Measurements from ENCODE around the gene SPPL3.

Gene SPPL3

DNA sequence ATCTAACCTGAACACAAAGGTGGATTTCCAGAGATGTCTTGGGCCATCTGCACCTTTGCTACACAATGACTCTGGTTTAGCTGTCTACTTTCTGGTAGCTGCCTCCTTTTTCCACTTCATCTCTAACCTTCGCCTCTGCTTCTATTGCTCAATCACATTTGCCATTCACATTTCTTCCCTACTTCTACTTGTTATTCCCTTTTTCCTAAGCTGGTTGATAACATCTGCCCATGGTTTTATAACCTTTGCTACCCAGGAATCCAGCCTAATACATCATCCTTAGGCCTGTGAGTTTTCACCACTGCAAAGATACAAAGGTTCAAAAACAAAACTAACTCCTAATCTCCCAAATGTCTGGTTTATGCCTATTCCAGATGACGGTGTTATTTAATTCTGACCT lies 13.2 kb downstream of the SPPL3 start:
- no peak overlapping the region for H3K4me3 ChIP-seq (ENCODE audit: low read depth, low read length)
- H3K27me3 ChIP-seq (ENCODE audit: insufficient read depth, low read depth, severe bottlenecking): no peaks in the 10 kb centered on the region
- TF ChIP-seq, protein P1, sequence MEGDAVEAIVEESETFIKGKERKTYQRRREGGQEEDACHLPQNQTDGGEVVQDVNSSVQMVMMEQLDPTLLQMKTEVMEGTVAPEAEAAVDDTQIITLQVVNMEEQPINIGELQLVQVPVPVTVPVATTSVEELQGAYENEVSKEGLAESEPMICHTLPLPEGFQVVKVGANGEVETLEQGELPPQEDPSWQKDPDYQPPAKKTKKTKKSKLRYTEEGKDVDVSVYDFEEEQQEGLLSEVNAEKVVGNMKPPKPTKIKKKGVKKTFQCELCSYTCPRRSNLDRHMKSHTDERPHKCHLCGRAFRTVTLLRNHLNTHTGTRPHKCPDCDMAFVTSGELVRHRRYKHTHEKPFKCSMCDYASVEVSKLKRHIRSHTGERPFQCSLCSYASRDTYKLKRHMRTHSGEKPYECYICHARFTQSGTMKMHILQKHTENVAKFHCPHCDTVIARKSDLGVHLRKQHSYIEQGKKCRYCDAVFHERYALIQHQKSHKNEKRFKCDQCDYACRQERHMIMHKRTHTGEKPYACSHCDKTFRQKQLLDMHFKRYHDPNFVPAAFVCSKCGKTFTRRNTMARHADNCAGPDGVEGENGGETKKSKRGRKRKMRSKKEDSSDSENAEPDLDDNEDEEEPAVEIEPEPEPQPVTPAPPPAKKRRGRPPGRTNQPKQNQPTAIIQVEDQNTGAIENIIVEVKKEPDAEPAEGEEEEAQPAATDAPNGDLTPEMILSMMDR (IDR thresholded peaks at IDR 0.05; ENCODE audit: low read depth, low read length): no peak
- peaks cover 8% of the 10 kb centered on the region for H3K36me3 ChIP-seq
- H3K9me3 ChIP-seq (ENCODE audit: severe bottlenecking): no peaks in the 10 kb centered on the region
- no peak overlapping the region for H3K27ac ChIP-seq
- DNase-seq: no peak

DNA sequence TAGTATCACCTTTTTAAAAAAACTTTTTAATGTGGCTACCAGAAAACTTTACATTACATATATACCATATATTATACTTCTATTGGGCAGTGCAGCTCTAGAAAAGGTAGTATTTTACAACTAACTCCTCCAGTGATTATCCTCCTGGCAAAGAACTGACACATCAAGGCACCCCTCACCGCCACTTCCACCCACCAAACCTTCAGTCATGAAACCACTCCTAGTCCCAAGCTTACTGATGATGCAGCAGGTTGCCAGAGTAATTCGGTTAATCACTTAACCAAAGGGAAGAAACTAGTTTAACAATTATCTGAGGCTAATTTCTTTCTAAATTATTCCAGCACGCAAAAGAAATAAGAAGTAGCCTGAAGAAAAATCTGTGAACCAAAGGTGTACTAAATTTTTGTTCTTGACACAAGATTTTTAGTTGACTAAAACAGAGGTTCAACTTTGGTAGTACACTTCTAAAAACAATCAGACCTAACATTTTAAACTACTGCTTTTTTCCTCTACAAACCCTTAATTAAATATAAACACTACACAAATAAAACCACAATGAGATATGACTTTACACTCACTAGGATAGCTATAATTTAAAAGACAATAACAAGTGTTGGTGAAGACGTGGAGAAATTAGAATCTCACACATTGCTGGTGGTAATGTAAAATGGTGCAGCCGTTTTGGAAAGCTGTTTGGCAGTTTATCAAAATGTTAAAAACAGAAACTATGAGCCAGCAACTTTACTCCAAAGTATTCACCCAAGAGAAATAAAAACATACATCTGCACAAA lies 16.7 kb downstream of the SPPL3 start:
- TF ChIP-seq, protein P1 (IDR thresholded peaks at IDR 0.05; ENCODE audit: low read depth, low read length): no peak
- no peak for DNase-seq
- Histone ChIP-seq H3K4me3 (ENCODE audit: low read depth, low read length) (no peak overlapping the region), H3K27me3 (ENCODE audit: insufficient read depth, low read depth, severe bottlenecking) (no peaks in the 10 kb centered on the region), H3K36me3 (no peaks in the 10 kb centered on the region; the same call in 1 of the 2 replicates), H3K27ac (no peak overlapping the region), H3K9me3 (ENCODE audit: severe bottlenecking) (no peaks in the 10 kb centered on the region)

DNA sequence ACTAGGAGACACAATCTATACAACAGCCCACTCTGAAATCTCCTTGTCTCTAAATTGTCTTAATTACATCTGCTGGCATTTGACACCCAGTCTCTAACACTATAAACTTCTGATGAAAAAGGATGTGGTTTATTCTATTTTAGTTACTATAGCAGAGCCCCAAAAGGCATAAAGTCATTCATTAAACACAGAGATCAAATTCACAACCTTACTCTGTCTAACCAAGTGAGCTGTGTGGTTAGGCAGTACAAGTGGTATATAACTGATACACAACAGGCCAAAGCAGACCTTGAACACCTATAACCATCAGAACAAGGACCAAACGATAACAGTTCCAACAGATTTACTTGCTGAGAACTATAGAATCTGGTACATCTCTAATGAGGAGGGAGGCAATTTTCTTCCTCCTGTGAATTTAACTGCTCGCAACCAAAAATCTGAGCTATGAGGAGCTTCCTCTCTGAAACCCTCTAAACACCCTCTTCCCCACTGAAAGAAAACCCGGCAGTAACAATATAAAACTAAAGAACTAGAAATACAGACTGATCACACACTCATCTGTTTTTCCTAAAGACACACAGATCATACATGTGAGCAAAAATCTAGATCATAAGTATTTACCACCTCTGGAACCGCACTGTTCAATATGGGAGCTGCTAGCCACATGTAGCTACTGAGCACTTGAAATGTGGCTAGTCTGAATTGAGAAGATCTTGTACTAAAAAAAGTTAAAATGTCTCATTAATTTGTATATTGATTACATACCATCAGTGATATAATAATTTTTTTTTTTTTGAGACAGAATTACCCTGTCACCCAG lies 17.7 kb downstream of the SPPL3 start:
- no peak for DNase-seq
- TF ChIP-seq, protein P1 (IDR thresholded peaks at IDR 0.05; ENCODE audit: low read depth, low read length): no peak
- H3K36me3 ChIP-seq: no peaks in the 10 kb centered on the region; the same call in 1 of the 2 replicates
- H3K9me3 ChIP-seq (ENCODE audit: severe bottlenecking): no peaks in the 10 kb centered on the region
- no peak overlapping the region for H3K27ac ChIP-seq
- no peaks in the 10 kb centered on the region for H3K27me3 ChIP-seq (ENCODE audit: insufficient read depth, low read depth, severe bottlenecking)
- no peak overlapping the region for H3K4me3 ChIP-seq (ENCODE audit: low read depth, low read length)

DNA sequence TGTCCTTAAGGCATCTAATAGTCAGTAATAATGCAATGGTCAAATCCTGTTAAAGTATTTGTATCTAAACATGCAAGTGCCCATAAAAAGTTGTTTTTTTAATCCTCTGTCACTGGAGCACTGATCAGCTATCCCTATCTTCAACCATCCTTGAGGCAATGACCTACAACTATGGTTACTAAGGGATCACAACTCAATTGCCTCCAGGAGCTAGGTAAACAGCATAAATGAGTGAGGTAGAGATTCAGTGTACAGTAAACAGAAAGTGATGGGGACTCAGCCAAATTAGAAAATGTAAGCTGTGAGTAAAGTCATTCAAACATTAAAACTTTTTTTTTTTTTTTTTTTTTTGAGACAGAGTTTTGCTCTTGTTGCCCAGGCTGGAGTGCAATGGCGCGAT lies 18.6 kb downstream of the SPPL3 start:
- H3K27ac ChIP-seq: no peak overlapping the region

DNA sequence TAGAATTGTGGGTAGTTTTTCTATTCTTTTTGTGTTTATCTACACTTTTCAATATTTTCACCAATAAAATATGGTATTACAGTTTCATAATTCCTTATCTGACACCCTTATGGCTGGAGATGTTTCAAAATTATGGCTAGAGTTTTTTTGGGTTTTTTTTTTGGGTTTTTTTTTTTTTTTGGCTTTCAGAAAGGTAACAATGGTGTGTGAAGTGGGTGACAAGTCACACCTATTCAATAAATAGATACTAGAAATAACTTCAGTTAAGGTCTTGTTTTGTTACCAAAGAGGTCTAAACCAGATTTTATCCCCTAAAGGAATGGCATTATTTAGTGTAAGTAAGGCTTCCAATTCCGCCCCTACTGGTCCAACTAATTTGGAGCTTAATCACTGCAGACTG lies 19.5 kb downstream of the SPPL3 start:
- Histone ChIP-seq H3K9me3 (ENCODE audit: severe bottlenecking) (no peaks in the 10 kb centered on the region), H3K36me3 (no peaks in the 10 kb centered on the region; the same call in 1 of the 2 replicates), H3K4me3 (ENCODE audit: low read depth, low read length) (no peak overlapping the region), H3K27ac (no peak overlapping the region), H3K27me3 (ENCODE audit: insufficient read depth, low read depth, severe bottlenecking) (no peaks in the 10 kb centered on the region)
- TF ChIP-seq, protein P1 (IDR thresholded peaks at IDR 0.05; ENCODE audit: low read depth, low read length): no peak
- DNase-seq: no peak

More for the DNA sequence above, 18.6 kb downstream of the SPPL3 start:
- Histone ChIP-seq H3K4me3 (ENCODE audit: low read depth, low read length) (no peak overlapping the region), H3K36me3 (no peaks in the 10 kb centered on the region; the same call in 1 of the 2 replicates), H3K9me3 (ENCODE audit: severe bottlenecking) (no peaks in the 10 kb centered on the region), H3K27me3 (ENCODE audit: insufficient read depth, low read depth, severe bottlenecking) (no peaks in the 10 kb centered on the region)
- no peak for DNase-seq
- TF ChIP-seq, protein P1 (IDR thresholded peaks at IDR 0.05; ENCODE audit: low read depth, low read length): no peak

Data from WERI-Rb-1 (cell line).